Immature natural killer cell (primary cell): ENCODE measurements around the gene ST3GAL6. TPM values are rescaled to one million over a fixed set of nuclear protein-coding genes. Genes with fewer than 3 reads are reported as not detected.
A peak's percentile ranks its signal among the peaks of the same experiment; 100 is the strongest.

Experiments used
- DNase-seq, 3 donors: peaks; one replicate each; pipeline ENCODE4 v3.0.0; 2022; ENCODE audit warnings: mixed read lengths in 1 of 3
- H3K27ac Mint-ChIP-seq, 6 donors: one replicate each; pipeline ENCODE4 v1.8.0; 2020; ENCODE audit warnings: mixed read lengths in 6 of 6, mild to moderate bottlenecking in 5 of 6, inconsistent platforms in 4 of 6, moderate library complexity in 3 of 6
- H3K27me3 Mint-ChIP-seq, 3 donors: one replicate each; pipeline ENCODE4 v1.8.0; 2020 to 2021; ENCODE audit warnings: low read depth in 3 of 3, mild to moderate bottlenecking in 3 of 3, mixed read lengths in 3 of 3, moderate library complexity in 3 of 3, inconsistent platforms in 1 of 3
- H3K36me3 Mint-ChIP-seq, 3 donors: one replicate each; pipeline ENCODE4 v1.8.0; 2020; ENCODE audit warnings: mixed read lengths in 3 of 3, inconsistent platforms in 2 of 3, mild to moderate bottlenecking in 2 of 3
- H3K4me1 Mint-ChIP-seq, 2 donors: one replicate each; pipeline ENCODE4 v1.8.0; 2020; ENCODE audit warnings: inconsistent platforms in 2 of 2, mild to moderate bottlenecking in 2 of 2, mixed read lengths in 2 of 2, moderate library complexity in 1 of 2
- H3K4me3 Mint-ChIP-seq, 5 donors: one replicate each; pipeline ENCODE4 v1.8.0; 2020; ENCODE audit warnings: mild to moderate bottlenecking in 5 of 5, mixed read lengths in 5 of 5, inconsistent platforms in 3 of 5, moderate library complexity in 3 of 5
- H3K9me3 Mint-ChIP-seq, 6 donors: one replicate each; pipeline ENCODE4 v1.8.0; 2020; ENCODE audit warnings: mild to moderate bottlenecking in 6 of 6, mixed read lengths in 6 of 6, inconsistent platforms in 4 of 6, moderate library complexity in 3 of 6
- polyA plus RNA-seq, 3 donors: library from polyadenylated mRNA; unstranded; fragments of 300-500 nt; fragmentation: Illumina TruSeq; gene quantifications; one replicate each; pipeline ENCODE4 v1.2.3, GENCODE V29; 2021

Gene ST3GAL6
- under 1 TPM in 1 of 3 donors, not detected in 2; 0.57 TPM for polyA plus RNA-seq

GRCh38 chr3:98763076-98763475, at the start of gene ST3GAL6:
Gene ST3GAL6, plus strand, starts transcription at chr3:98763340. Its CDS starts 5,101 bp downstream, at chr3:98768441.
- no peak for DNase-seq
- H3K4me3 Mint-ChIP-seq: no peak within 1 kb of the TSS
- no peaks in the 10 kb centered on the region for H3K4me1 Mint-ChIP-seq
- H3K27ac Mint-ChIP-seq: no peak within 1 kb of the TSS
- H3K9me3 Mint-ChIP-seq: no peaks in the 10 kb centered on the region
- H3K27me3 Mint-ChIP-seq: peaks cover 0 to 3% (median 2%) of the 10 kb centered on the region in 3 donors
- no peaks in the 10 kb centered on the region for H3K36me3 Mint-ChIP-seq

GRCh38 chr3:98713984-98714383, 49.2 kb upstream of the ST3GAL6 start:
- Mint-ChIP-seq H3K4me3 (no peak overlapping the region), H3K27ac (no peak overlapping the region), H3K36me3 (no peaks in the 10 kb centered on the region), H3K27me3 (peaks cover 2 to 12% (median 7%) of the 10 kb centered on the region in 3 donors), H3K4me1 (no peaks in the 10 kb centered on the region), H3K9me3 (peaks cover 0 to 2% (median 0%) of the 10 kb centered on the region in 6 donors)
- no peak for DNase-seq

GRCh38 chr3:98717584-98717983, 45.6 kb upstream of the ST3GAL6 start:
- Mint-ChIP-seq H3K9me3 (peaks cover 0 to 3% (median 0%) of the 10 kb centered on the region in 6 donors), H3K4me3 (no peak overlapping the region), H3K27ac (no peak overlapping the region), H3K4me1 (no peaks in the 10 kb centered on the region), H3K27me3 (peaks cover 0 to 9% (median 2%) of the 10 kb centered on the region in 3 donors), H3K36me3 (no peaks in the 10 kb centered on the region)
- DNase-seq: no peak

GRCh38 chr3:98718730-98719129, 44.4 kb upstream of the ST3GAL6 start:
- Mint-ChIP-seq H3K27me3 (peaks cover 0 to 3% (median 1%) of the 10 kb centered on the region in 3 donors), H3K9me3 (peaks cover 0 to 3% (median 0%) of the 10 kb centered on the region in 6 donors), H3K4me3 (no peak overlapping the region), H3K27ac (no peak overlapping the region), H3K4me1 (no peaks in the 10 kb centered on the region), H3K36me3 (no peaks in the 10 kb centered on the region)
- DNase-seq: no peak

- no peak overlapping the region for H3K4me3 Mint-ChIP-seq
Observed at GRCh38 chr3:98721776-98722175, 41.4 kb upstream of the ST3GAL6 start.

GRCh38 chr3:98722389-98722788, 40.8 kb upstream of the ST3GAL6 start:
- H3K36me3 Mint-ChIP-seq: no peaks in the 10 kb centered on the region
- no peak for DNase-seq
- no peak overlapping the region for H3K27ac Mint-ChIP-seq
- peaks cover 0 to 3% (median 2%) of the 10 kb centered on the region in 3 donors for H3K27me3 Mint-ChIP-seq
- no peaks in the 10 kb centered on the region for H3K4me1 Mint-ChIP-seq
- no peak overlapping the region for H3K4me3 Mint-ChIP-seq
- peaks cover 0 to 2% (median 0%) of the 10 kb centered on the region in 6 donors for H3K9me3 Mint-ChIP-seq

More at GRCh38 chr3:98721776-98722175, 41.4 kb upstream of the ST3GAL6 start:
- Mint-ChIP-seq H3K27me3 (peaks cover 0 to 2% (median 0%) of the 10 kb centered on the region in 3 donors), H3K9me3 (peaks cover 0 to 3% (median 0%) of the 10 kb centered on the region in 6 donors), H3K36me3 (no peaks in the 10 kb centered on the region), H3K4me1 (no peaks in the 10 kb centered on the region), H3K27ac (no peak overlapping the region)
- no peak for DNase-seq

GRCh38 chr3:98725352-98725751, 37.8 kb upstream of the ST3GAL6 start:
- H3K4me3 Mint-ChIP-seq: no peak overlapping the region
- peaks cover 3 to 8% (median 4%) of the 10 kb centered on the region in 3 donors for H3K27me3 Mint-ChIP-seq
- no peak overlapping the region for H3K27ac Mint-ChIP-seq
- DNase-seq: no peak
- H3K4me1 Mint-ChIP-seq: no peaks in the 10 kb centered on the region
- peaks cover 0 to 1% (median 0%) of the 10 kb centered on the region in 6 donors for H3K9me3 Mint-ChIP-seq
- H3K36me3 Mint-ChIP-seq: no peaks in the 10 kb centered on the region

- Mint-ChIP-seq H3K27ac (no peak overlapping the region), H3K9me3 (no peaks in the 10 kb centered on the region), H3K4me1 (no peaks in the 10 kb centered on the region), H3K4me3 (no peak overlapping the region), H3K36me3 (no peaks in the 10 kb centered on the region), H3K27me3 (peaks cover 3 to 11% (median 8%) of the 10 kb centered on the region in 3 donors)
- DNase-seq: no peak
Observed at GRCh38 chr3:98726084-98726483, 37.1 kb upstream of the ST3GAL6 start.

- Mint-ChIP-seq H3K4me1 (no peaks in the 10 kb centered on the region), H3K36me3 (no peaks in the 10 kb centered on the region), H3K9me3 (no peaks in the 10 kb centered on the region), H3K4me3 (no peak overlapping the region), H3K27ac (no peak overlapping the region), H3K27me3 (peaks cover 6 to 14% (median 13%) of the 10 kb centered on the region in 3 donors)
- no peak for DNase-seq
Observed at GRCh38 chr3:98727638-98728037, 35.5 kb upstream of the ST3GAL6 start.

GRCh38 chr3:98728672-98729071, 34.5 kb upstream of the ST3GAL6 start:
- Mint-ChIP-seq H3K27ac (no peak overlapping the region), H3K4me3 (no peak overlapping the region), H3K36me3 (peaks cover 0 to 3% (median 0%) of the 10 kb centered on the region in 3 donors), H3K9me3 (no peaks in the 10 kb centered on the region), H3K27me3 (peaks cover 10 to 15% (median 14%) of the 10 kb centered on the region in 3 donors), H3K4me1 (peaks cover 4 to 5% of the 10 kb centered on the region in 2 donors)
- no peak for DNase-seq

- peak overlapping the region in 1 of 5 donors; percentile 7 for H3K4me3 Mint-ChIP-seq
- no peak for DNase-seq
- H3K27ac Mint-ChIP-seq: no peak overlapping the region
- peaks cover 0 to 5% (median 3%) of the 10 kb centered on the region in 3 donors for H3K36me3 Mint-ChIP-seq
- H3K9me3 Mint-ChIP-seq: no peaks in the 10 kb centered on the region
- H3K27me3 Mint-ChIP-seq: peaks cover 14 to 23% (median 17%) of the 10 kb centered on the region in 3 donors
- peaks cover 8 to 13% of the 10 kb centered on the region in 2 donors for H3K4me1 Mint-ChIP-seq
Observed at GRCh38 chr3:98730338-98730737, 32.8 kb upstream of the ST3GAL6 start.

- H3K27me3 Mint-ChIP-seq: peaks cover 15 to 25% (median 17%) of the 10 kb centered on the region in 3 donors
- no peak overlapping the region for H3K27ac Mint-ChIP-seq
- H3K4me3 Mint-ChIP-seq: no peak overlapping the region
- peaks cover 8 to 13% of the 10 kb centered on the region in 2 donors for H3K4me1 Mint-ChIP-seq
- peaks cover 0 to 5% (median 3%) of the 10 kb centered on the region in 3 donors for H3K36me3 Mint-ChIP-seq
- no peaks in the 10 kb centered on the region for H3K9me3 Mint-ChIP-seq
- DNase-seq: no peak
Observed at GRCh38 chr3:98730886-98731537, 32.1 kb upstream of the ST3GAL6 start.

- no peak for DNase-seq
- Mint-ChIP-seq H3K27ac (no peak overlapping the region), H3K9me3 (peaks cover 0 to 3% (median 0%) of the 10 kb centered on the region in 6 donors), H3K4me1 (peaks cover 8 to 13% of the 10 kb centered on the region in 2 donors), H3K36me3 (peaks cover 0 to 5% (median 3%) of the 10 kb centered on the region in 3 donors), H3K4me3 (peak overlapping the region; percentile 21 to 59 (median 41)), H3K27me3 (peaks cover 16 to 25% (median 17%) of the 10 kb centered on the region in 3 donors)
Observed at GRCh38 chr3:98731720-98732285, 31.3 kb upstream of the ST3GAL6 start.
